Parietal lobe (tissue), 1 donor: ENCODE results near the gene VRTN. TPM values are rescaled to one million over a fixed set of nuclear protein-coding genes. Genes with fewer than 3 reads are reported as not detected.

Source experiments
- total RNA-seq: library from RNA; depleted of rRNA; stranded (reverse); fragments of >200 nt; gene quantifications from one replicate; pipeline ENCODE4 v1.2.3, GENCODE V29; 2014

VRTN gene, protein sequence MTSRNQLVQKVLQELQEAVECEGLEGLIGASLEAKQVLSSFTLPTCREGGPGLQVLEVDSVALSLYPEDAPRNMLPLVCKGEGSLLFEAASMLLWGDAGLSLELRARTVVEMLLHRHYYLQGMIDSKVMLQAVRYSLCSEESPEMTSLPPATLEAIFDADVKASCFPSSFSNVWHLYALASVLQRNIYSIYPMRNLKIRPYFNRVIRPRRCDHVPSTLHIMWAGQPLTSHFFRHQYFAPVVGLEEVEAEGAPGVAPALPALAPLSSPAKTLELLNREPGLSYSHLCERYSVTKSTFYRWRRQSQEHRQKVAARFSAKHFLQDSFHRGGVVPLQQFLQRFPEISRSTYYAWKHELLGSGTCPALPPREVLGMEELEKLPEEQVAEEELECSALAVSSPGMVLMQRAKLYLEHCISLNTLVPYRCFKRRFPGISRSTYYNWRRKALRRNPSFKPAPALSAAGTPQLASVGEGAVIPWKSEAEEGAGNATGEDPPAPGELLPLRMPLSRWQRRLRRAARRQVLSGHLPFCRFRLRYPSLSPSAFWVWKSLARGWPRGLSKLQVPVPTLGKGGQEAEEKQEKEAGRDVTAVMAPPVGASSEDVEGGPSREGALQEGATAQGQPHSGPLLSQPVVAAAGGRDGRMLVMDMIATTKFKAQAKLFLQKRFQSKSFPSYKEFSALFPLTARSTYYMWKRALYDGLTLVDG
- not detected for total RNA-seq

DNA sequence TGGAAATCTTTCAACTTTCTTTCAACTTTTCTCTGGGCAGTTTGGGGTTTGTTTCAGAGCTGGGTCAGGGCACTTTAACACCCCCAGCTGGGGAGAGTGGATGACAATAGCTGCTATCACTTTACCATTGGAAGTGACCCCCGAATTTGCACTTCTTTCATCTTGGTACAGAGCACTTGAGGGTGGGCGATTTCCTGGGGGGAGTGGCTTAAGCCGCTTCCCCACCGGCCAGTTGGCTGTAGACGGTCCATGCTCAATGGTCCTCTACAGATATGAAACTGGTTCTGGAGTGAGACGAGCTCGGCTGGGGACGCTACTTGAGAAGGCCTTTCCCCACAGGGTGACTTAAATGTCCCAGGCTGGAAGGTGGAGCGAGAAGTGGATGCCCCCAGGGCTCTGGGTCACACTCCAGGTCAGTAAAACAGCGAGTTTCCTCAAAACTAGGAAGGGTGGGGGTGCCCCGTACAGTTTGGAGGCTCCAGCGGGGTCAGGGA lies at the start of gene VRTN:
Gene VRTN, plus strand, starts transcription at position 231 of the 494 bp plus-strand sequence. CDS start 8,313 bp downstream, outside the sequence.

DNA sequence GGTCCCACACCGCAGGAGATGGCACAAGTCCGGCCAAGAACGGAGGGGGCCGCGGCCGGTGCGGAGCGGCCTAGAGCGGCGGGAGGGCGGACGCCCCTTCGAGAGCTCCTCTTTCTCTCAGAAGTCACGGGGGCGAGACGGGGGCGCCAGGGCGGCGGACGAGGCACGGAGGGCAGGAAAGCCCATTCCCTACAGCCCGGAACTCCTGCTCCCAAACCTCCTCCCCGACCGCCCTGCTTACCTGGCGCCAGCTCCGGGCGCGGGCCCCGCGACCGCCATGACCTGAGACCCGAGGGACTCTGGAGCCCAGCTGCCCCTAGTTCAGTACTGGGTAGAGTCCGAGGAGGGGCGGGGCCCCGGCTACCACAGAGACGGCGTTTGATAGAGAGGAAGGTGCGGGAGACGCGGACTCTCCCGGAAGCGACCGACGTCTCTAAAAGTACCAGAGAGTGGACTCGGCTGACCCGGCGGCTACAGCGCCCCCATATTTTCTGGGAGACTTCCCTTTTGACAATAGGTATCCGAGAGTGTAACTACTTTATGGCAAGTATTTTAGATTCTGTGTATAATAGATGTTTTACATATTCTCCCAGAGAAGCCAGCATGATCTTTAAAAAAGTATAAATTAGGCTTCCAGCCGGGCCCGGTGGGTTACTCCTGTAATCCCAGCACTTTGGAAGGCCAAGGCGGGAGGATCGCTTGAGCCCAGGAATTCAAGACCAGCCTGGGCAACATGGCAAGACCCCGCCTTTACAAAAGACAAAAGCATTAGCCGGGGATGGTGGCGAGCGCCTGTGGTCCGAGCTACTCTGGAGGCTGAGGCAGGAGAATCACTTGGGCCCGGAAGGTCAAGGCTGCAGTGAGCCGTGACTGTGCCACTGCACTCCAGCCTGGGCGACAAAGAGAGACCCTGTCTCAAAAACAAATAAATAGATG lies 45.4 kb upstream of the VRTN start, which contains the start of gene ABCD4:
Gene ABCD4, minus strand, starts transcription at position 301 of the 936 bp plus-strand sequence. Its CDS starts 22 bp downstream, at position 279.

Other genes with a start within 250 kb of the VRTN start
- gene VSX2, start 109.0 kb upstream of the VRTN start, total RNA-seq = not detected
- gene ABCD4, start 45.5 kb upstream of the VRTN start, total RNA-seq = 56.3 TPM
- 1.3 TPM for gene SYNDIG1L, start 77.7 kb downstream of the VRTN start, total RNA-seq
- 16.6 TPM for gene NPC2, start 144.8 kb downstream of the VRTN start, total RNA-seq
- 24.7 TPM for gene ISCA2, start 145.3 kb downstream of the VRTN start, total RNA-seq